ENCODE data around the gene ARHGAP29.
"Not testable (repeated sequence)": the region's sequence is repeated elsewhere in the genome, so short reads cannot be mapped to it uniquely, and the experiment has no call there.

Gene ARHGAP29

GRCh38 chr1:94149166-94149565 lies 88.2 kb downstream of the ARHGAP29 start:
- H3K4me2 ChIP-seq (ENCODE audit: low read length); H3K4me3 ChIP-seq (ENCODE audit: low read depth, low read length); H3K9me3 ChIP-seq (ENCODE audit: insufficient read depth, low read depth, low read length); H3K36me3 ChIP-seq (ENCODE audit: control insufficient read depth in 1 of 2, insufficient read depth in 2 of 2, low read length in 2 of 2); H3K4ac ChIP-seq (ENCODE audit: low read depth, low read length); H3K9ac ChIP-seq (ENCODE audit: low read length); H4K12ac ChIP-seq (ENCODE audit: low read depth, low read length); H2BK12ac ChIP-seq (ENCODE audit: low read length); H3K14ac ChIP-seq (ENCODE audit: low read length); H2AFZ ChIP-seq (ENCODE audit: insufficient read depth, low read length, poor library complexity); H3K4me1 ChIP-seq (ENCODE audit: control insufficient read depth in 1 of 2, insufficient read depth in 2 of 2, low read length in 2 of 2); H3K79me2 ChIP-seq (ENCODE audit: control insufficient read depth, insufficient read depth, low read length, poor library complexity); H2AK5ac ChIP-seq (ENCODE audit: low read length); H3K27me3 ChIP-seq (ENCODE audit: insufficient read depth, low read length); H4K8ac ChIP-seq (ENCODE audit: low read depth, low read length); H2BK120ac ChIP-seq (ENCODE audit: insufficient read depth, low read length, poor library complexity); H3K79me1 ChIP-seq (ENCODE audit: low read length); DNase-seq; H3K27ac ChIP-seq (ENCODE audit: low read depth, low read length); H3K23ac ChIP-seq (ENCODE audit: low read length); H2BK5ac ChIP-seq (ENCODE audit: low read depth, low read length, poor library complexity); H3K18ac ChIP-seq (ENCODE audit: low read length); H4K91ac ChIP-seq (ENCODE audit: low read depth, low read length): not testable (repeated sequence)

- H3K79me2 ChIP-seq (ENCODE audit: control insufficient read depth, insufficient read depth, low read length, poor library complexity), result no peaks in the 10 kb centered on the region
- H2AFZ ChIP-seq (ENCODE audit: insufficient read depth, low read length, poor library complexity), result no peak overlapping the region
- WGBS (ENCODE audit: extremely low coverage, insufficient coverage, insufficient read length), result no CpG with 5 or more reads among the region's 5 CpGs
Measured at GRCh38 chr1:94146273-94146672, 91.1 kb downstream of the ARHGAP29 start.

DNA sequence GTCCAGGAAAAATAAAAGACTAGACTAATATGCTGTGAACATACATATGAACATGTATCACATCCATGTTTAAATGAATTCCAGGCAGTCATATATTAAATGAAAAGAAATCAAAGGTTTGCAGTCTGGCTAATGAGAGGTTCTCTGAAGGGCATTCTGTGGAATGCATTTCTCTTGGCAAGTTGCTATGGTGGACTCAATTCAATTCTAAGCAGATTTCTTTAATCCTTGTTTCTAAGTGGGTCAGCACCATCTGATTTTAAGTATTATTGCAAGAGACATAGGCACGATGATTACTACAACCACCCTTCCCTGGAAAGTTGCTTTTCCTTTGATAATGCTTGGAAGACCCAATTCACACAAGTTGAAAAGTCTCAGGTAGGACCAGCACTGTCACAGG lies 92.5 kb downstream of the ARHGAP29 start:
- Histone ChIP-seq H3K36me3 (ENCODE audit: control insufficient read depth in 1 of 2, insufficient read depth in 2 of 2, low read length in 2 of 2) (no peaks in the 10 kb centered on the region), H2BK120ac (ENCODE audit: insufficient read depth, low read length, poor library complexity) (no peak overlapping the region), H3K9me3 (ENCODE audit: insufficient read depth, low read depth, low read length) (no peaks in the 10 kb centered on the region), H4K8ac (ENCODE audit: low read depth, low read length) (no peak overlapping the region), H3K27ac (ENCODE audit: low read depth, low read length) (no peak overlapping the region), H3K4ac (ENCODE audit: low read depth, low read length) (no peak overlapping the region), H3K4me1 (ENCODE audit: control insufficient read depth in 1 of 2, insufficient read depth in 2 of 2, low read length in 2 of 2) (peaks cover 3 to 4% of the 10 kb centered on the region in 2 experiments), H3K4me2 (ENCODE audit: low read length) (no peak overlapping the region), H3K14ac (ENCODE audit: low read length) (no peak overlapping the region), H3K79me2 (ENCODE audit: control insufficient read depth, insufficient read depth, low read length, poor library complexity) (no peaks in the 10 kb centered on the region), H3K23ac (ENCODE audit: low read length) (no peak overlapping the region), H3K79me1 (ENCODE audit: low read length) (peaks cover 2% of the 10 kb centered on the region), H2AFZ (ENCODE audit: insufficient read depth, low read length, poor library complexity) (no peak overlapping the region), H2BK12ac (ENCODE audit: low read length) (no peak overlapping the region), H4K91ac (ENCODE audit: low read depth, low read length) (no peak overlapping the region), H4K12ac (ENCODE audit: low read depth, low read length) (no peak overlapping the region), H2AK5ac (ENCODE audit: low read length) (no peak overlapping the region), H3K27me3 (ENCODE audit: insufficient read depth, low read length) (no peaks in the 10 kb centered on the region), H2BK5ac (ENCODE audit: low read depth, low read length, poor library complexity) (no peak overlapping the region), H3K18ac (ENCODE audit: low read length) (no peak overlapping the region), H3K9ac (ENCODE audit: low read length) (no peak overlapping the region), H3K4me3 (ENCODE audit: low read depth, low read length) (no peak overlapping the region)
- DNase-seq, result no peak
- no CpG with 5 or more reads among the region's 1 CpG for WGBS (ENCODE audit: extremely low coverage, insufficient coverage, insufficient read length)

More at GRCh38 chr1:94146273-94146672, 91.1 kb downstream of the ARHGAP29 start:
- H3K9ac ChIP-seq (ENCODE audit: low read length), result no peak overlapping the region
- H4K12ac ChIP-seq (ENCODE audit: low read depth, low read length), result no peak overlapping the region
- no peaks in the 10 kb centered on the region for H3K36me3 ChIP-seq (ENCODE audit: control insufficient read depth in 1 of 2, insufficient read depth in 2 of 2, low read length in 2 of 2)
- no peak overlapping the region for H3K14ac ChIP-seq (ENCODE audit: low read length)
- H3K27ac ChIP-seq (ENCODE audit: low read depth, low read length), result no peak overlapping the region
- no peak overlapping the region for H2BK5ac ChIP-seq (ENCODE audit: low read depth, low read length, poor library complexity)
- H3K4me3 ChIP-seq (ENCODE audit: low read depth, low read length), result no peak overlapping the region
- no peak overlapping the region for H4K91ac ChIP-seq (ENCODE audit: low read depth, low read length)
- no peak overlapping the region for H3K4me2 ChIP-seq (ENCODE audit: low read length)
- no peak overlapping the region for H2BK120ac ChIP-seq (ENCODE audit: insufficient read depth, low read length, poor library complexity)
- H3K4me1 ChIP-seq (ENCODE audit: control insufficient read depth in 1 of 2, insufficient read depth in 2 of 2, low read length in 2 of 2), result peaks cover 3 to 4% of the 10 kb centered on the region in 2 experiments
- DNase-seq, result no peak
- H2BK12ac ChIP-seq (ENCODE audit: low read length), result peak overlapping the region; percentile 59
- no peak overlapping the region for H2AK5ac ChIP-seq (ENCODE audit: low read length)
- H3K27me3 ChIP-seq (ENCODE audit: insufficient read depth, low read length), result no peaks in the 10 kb centered on the region
- H3K4ac ChIP-seq (ENCODE audit: low read depth, low read length), result no peak overlapping the region
- no peak overlapping the region for H4K8ac ChIP-seq (ENCODE audit: low read depth, low read length)
- H3K18ac ChIP-seq (ENCODE audit: low read length), result no peak overlapping the region
- H3K23ac ChIP-seq (ENCODE audit: low read length), result no peak overlapping the region
- no peaks in the 10 kb centered on the region for H3K79me1 ChIP-seq (ENCODE audit: low read length)
- no peaks in the 10 kb centered on the region for H3K9me3 ChIP-seq (ENCODE audit: insufficient read depth, low read depth, low read length)

DNA sequence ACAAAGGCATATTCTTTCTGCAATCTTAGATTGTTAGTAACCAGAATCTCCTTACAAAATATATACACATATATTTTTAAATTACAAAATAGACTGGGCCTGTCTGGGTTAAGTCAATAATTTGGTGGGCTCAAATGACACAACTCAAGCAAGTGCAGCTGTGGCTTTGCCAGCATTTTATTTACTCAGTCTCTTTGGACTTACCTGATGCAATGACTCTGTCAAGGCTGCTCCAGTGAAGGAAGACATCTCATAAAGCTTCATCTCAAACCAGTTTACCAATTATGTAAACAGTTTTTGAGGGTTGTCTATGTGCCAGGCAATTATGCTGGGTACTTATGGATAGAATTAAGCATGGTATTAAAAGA lies 93.6 kb downstream of the ARHGAP29 start:
- H2BK12ac ChIP-seq (ENCODE audit: low read length), result no peak overlapping the region
- no peak overlapping the region for H3K23ac ChIP-seq (ENCODE audit: low read length)
- no peak overlapping the region for H3K14ac ChIP-seq (ENCODE audit: low read length)
- H3K4me1 ChIP-seq (ENCODE audit: control insufficient read depth in 1 of 2, insufficient read depth in 2 of 2, low read length in 2 of 2), result peaks cover 3 to 4% of the 10 kb centered on the region in 2 experiments
- no peak overlapping the region for H2AK5ac ChIP-seq (ENCODE audit: low read length)
- H3K4me3 ChIP-seq (ENCODE audit: low read depth, low read length), result no peak overlapping the region
- no peak overlapping the region for H2AFZ ChIP-seq (ENCODE audit: insufficient read depth, low read length, poor library complexity)
- DNase-seq, result no peak
- no peaks in the 10 kb centered on the region for H3K36me3 ChIP-seq (ENCODE audit: control insufficient read depth in 1 of 2, insufficient read depth in 2 of 2, low read length in 2 of 2)
- no peak overlapping the region for H4K12ac ChIP-seq (ENCODE audit: low read depth, low read length)
- H3K4ac ChIP-seq (ENCODE audit: low read depth, low read length), result no peak overlapping the region
- H3K27ac ChIP-seq (ENCODE audit: low read depth, low read length), result no peak overlapping the region
- no peak overlapping the region for H4K8ac ChIP-seq (ENCODE audit: low read depth, low read length)
- no peak overlapping the region for H3K9ac ChIP-seq (ENCODE audit: low read length)
- peaks cover 2% of the 10 kb centered on the region for H3K79me1 ChIP-seq (ENCODE audit: low read length)
- no peak overlapping the region for H2BK5ac ChIP-seq (ENCODE audit: low read depth, low read length, poor library complexity)
- H2BK120ac ChIP-seq (ENCODE audit: insufficient read depth, low read length, poor library complexity), result no peak overlapping the region
- no peak overlapping the region for H4K91ac ChIP-seq (ENCODE audit: low read depth, low read length)
- no peaks in the 10 kb centered on the region for H3K79me2 ChIP-seq (ENCODE audit: control insufficient read depth, insufficient read depth, low read length, poor library complexity)
- no peaks in the 10 kb centered on the region for H3K27me3 ChIP-seq (ENCODE audit: insufficient read depth, low read length)
- no peaks in the 10 kb centered on the region for H3K9me3 ChIP-seq (ENCODE audit: insufficient read depth, low read depth, low read length)
- no peak overlapping the region for H3K4me2 ChIP-seq (ENCODE audit: low read length)
- H3K18ac ChIP-seq (ENCODE audit: low read length), result no peak overlapping the region
